Spleen (tissue), 11 donors: Measurements from ENCODE around the gene ANKRD24. TPM values are rescaled to one million over a fixed set of nuclear protein-coding genes. Genes with fewer than 3 reads are reported as not detected.

Experiments
- DNase-seq: peaks from one replicate; pipeline ENCODE4 v3.0.0-alpha.2; 2020
- H3K27ac ChIP-seq, 8 donors: fragments of 200-600 bp; sonication (generic) in 7 of 8; 1 replicate in 4 of 8; 2 replicates in 4 of 8; pipeline versions ENCODE4 v1.5.0 to v1.8.0; 2016 to 2021; ENCODE audit warnings: inconsistent platforms in 4 of 8, mild to moderate bottlenecking in 4 of 8, moderate library complexity in 1 of 8
- H3K27me3 ChIP-seq, 7 donors: fragments of 200-600 bp; sonication (generic) in 6 of 7; replicated peaks in 1 of 7; 1 replicate in 4 of 7; 2 replicates in 3 of 7; pipeline versions ENCODE4 v1.5.0 to v1.8.0; 2016 to 2021; ENCODE audit warnings: inconsistent platforms in 3 of 7, mild to moderate bottlenecking in 1 of 7
- H3K36me3 ChIP-seq, 6 donors: fragments of 200-600 bp; sonication (generic) in 5 of 6; 1 replicate in 4 of 6; 2 replicates in 2 of 6; pipeline versions ENCODE4 v1.5.0 to v1.8.0; 2016 to 2021; ENCODE audit warnings: inconsistent platforms in 2 of 6
- H3K4me1 ChIP-seq, 6 donors: fragments of 200-600 bp; sonication (generic) in 5 of 6; 1 replicate in 3 of 6; 2 replicates in 3 of 6; pipeline versions ENCODE4 v1.5.0 to v1.8.0; 2016 to 2021; ENCODE audit warnings: inconsistent platforms in 3 of 6
- H3K4me3 ChIP-seq, 8 donors: fragments of 200-600 bp; sonication (generic) in 7 of 8; 1 replicate in 4 of 8; 2 replicates in 4 of 8; pipeline versions ENCODE4 v1.5.0 to v1.8.0; 2016 to 2021; ENCODE audit warnings: inconsistent platforms in 4 of 8, mild to moderate bottlenecking in 4 of 8, moderate library complexity in 2 of 8
- H3K9me3 ChIP-seq, 8 donors: fragments of 200-600 bp; sonication (generic) in 7 of 8; 1 replicate in 4 of 8; 2 replicates in 4 of 8; pipeline versions ENCODE4 v1.5.0 to v1.8.0; 2016 to 2021; ENCODE audit warnings: inconsistent platforms in 4 of 8
- CTCF ChIP-seq, 11 experiments: fragments of 200-600 bp in 7 of 11; fragments of 450-650 bp in 4 of 11; sonication (generic) in 4 of 11; IDR thresholded peaks in 8 of 11; conservative IDR thresholded peaks in 3 of 11; 1 replicate in 7 of 11; 2 replicates in 4 of 11; pipeline versions ENCODE4 v1.4.0 to v1.8.0; 2016 to 2021; ENCODE audit warnings: antibody characterized with exemption in 11 of 11, inconsistent platforms in 4 of 11, mild to moderate bottlenecking in 1 of 11
- POLR2A ChIP-seq, 3 donors: fragments of 450-650 bp; IDR thresholded peaks; one replicate each; pipeline ENCODE4 v1.5.1; 2017; ENCODE audit warnings: antibody characterized with exemption in 3 of 3, mild to moderate bottlenecking in 1 of 3
- POLR2AphosphoS5 ChIP-seq, 3 donors: sonication (generic); formaldehyde crosslinking; IDR thresholded peaks; one replicate each; pipeline ENCODE4 v1.5.1; 2017; ENCODE audit warnings: antibody characterized with exemption in 3 of 3
- WGBS, 5 donors: extraction: QIAGEN DNeasy Blood & Tissue Kit in 3 of 5; methylation state at CpG; one replicate each; pipeline versions ENCODE4 v1.1.5 to v1.1.7; 2013 to 2018; 5-methylcytosine and 5-hydroxymethylcytosine counted together
- intact Hi-C: fragments of 100-400 bp; cut with DNase I; formaldehyde crosslinking; loops from one replicate; pipeline ENCODE4 v1.15.0; 2023; ENCODE audit warnings: low total_unique reads
- polyA plus RNA-seq, 3 donors: library from polyadenylated mRNA; stranded (reverse); fragments of 200-250 nt; gene quantifications; one replicate each; pipeline ENCODE4 v1.2.1, GENCODE V29; 2013
- total RNA-seq, 7 donors: library from RNA; depleted of rRNA in 3 of 7; stranded (reverse); fragments of >200 nt in 3 of 7; fragmentation: NEBNext Ultra II Directional in 4 of 7; extraction: Animal tissue kit (Norgen Biotek cat#: 25700) in 4 of 7; gene quantifications; one replicate each; pipeline versions ENCODE4 v1.1.0 to v1.2.1, GENCODE V29; 2016 to 2021
- donor health status: healthy with polysubstance abuse.
- donor health status: DM: no; HTN: no; CAD: no; lungs with moderate emphysema.
- donor health status: DM: no; HTN: no; CAD: no.
- donor health status: Bipolar disorder and iron deficiency.
- donor health status: healthy.
- donor health status: DM: no; HTN: no; CAD: no.
- donor health status: DM: yes; HTN: yes; CAD: no.

The ANKRD24 gene
- total and polyA plus RNA-seq, 10 donors: 0.67 to 2.2 (median 0.96) TPM

- Histone ChIP-seq H3K4me1 (peaks cover 0 to 35% (median 11%) of the 10 kb centered on the region in 6 donors), H3K27me3 (no peaks in the 10 kb centered on the region), H3K9me3 (peaks cover 0 to 12% (median 7%) of the 10 kb centered on the region in 8 donors), H3K36me3 (peaks cover 0 to 100% (median 96%) of the 10 kb centered on the region in 6 donors), H3K4me3 (no peak overlapping the region), H3K27ac (no peak overlapping the region)
- TF ChIP-seq POLR2AphosphoS5 (IDR thresholded peaks at IDR 0.05) (no peak), POLR2A (IDR thresholded peaks at IDR 0.05) (no peak), CTCF (IDR thresholded peaks at IDR 0.05 in 8 of 11, conservative IDR thresholded peaks at IDR 0.05 in 3 of 11) (no peak)
- 78 to 88% (median 83%) methylated on average over 11 of the region's 11 CpGs for WGBS, 5 donors
- DNase-seq: no peak
- intact Hi-C loops: loop anchor here (10.0 kb wide), 1 partner anchor 264 kb away; no protein-coding TSS in a partner anchor
Measured at GRCh38 chr19:4260613-4261191, 78.2 kb downstream of the ANKRD24 start.

- peaks cover 0 to 59% (median 22%) of the 10 kb centered on the region in 6 donors for H3K4me1 ChIP-seq
- no peaks in the 10 kb centered on the region for H3K27me3 ChIP-seq
- TF ChIP-seq POLR2AphosphoS5 (IDR thresholded peaks at IDR 0.05) (no peak), CTCF (IDR thresholded peaks at IDR 0.05 in 8 of 11, conservative IDR thresholded peaks at IDR 0.05 in 3 of 11) (no peak), POLR2A (IDR thresholded peaks at IDR 0.05) (no peak)
- 63 to 75% (median 67%) methylated on average over 4 of the region's 4 CpGs for WGBS, 5 donors
- peaks cover 6 to 100% (median 95%) of the 10 kb centered on the region in 6 donors for H3K36me3 ChIP-seq
- intact Hi-C loops: loop anchor here (5.0 to 10.0 kb wide), 2 partner anchors 87 to 260 kb away; no protein-coding TSS in a partner anchor
- peak overlapping the region in 3 of 8 donors; percentile 27 to 61 (median 46) for H3K27ac ChIP-seq
- no peak for DNase-seq
- no peaks in the 10 kb centered on the region for H3K9me3 ChIP-seq
- H3K4me3 ChIP-seq: no peak overlapping the region
Measured at GRCh38 chr19:4264812-4265211, 82.3 kb downstream of the ANKRD24 start.

- WGBS, 5 donors: 77 to 85% (median 84%) methylated on average over 17 to 18 of the region's 18 CpGs
- Histone ChIP-seq H3K36me3 (peaks cover 6 to 100% (median 88%) of the 10 kb centered on the region in 6 donors), H3K4me1 (peaks cover 0 to 49% (median 20%) of the 10 kb centered on the region in 6 donors), H3K4me3 (no peak overlapping the region), H3K27me3 (no peaks in the 10 kb centered on the region), H3K27ac (peak overlapping the region in 1 of 8 donors; percentile 6), H3K9me3 (no peaks in the 10 kb centered on the region)
- TF ChIP-seq POLR2A (IDR thresholded peaks at IDR 0.05) (no peak), CTCF (IDR thresholded peaks at IDR 0.05 in 8 of 11, conservative IDR thresholded peaks at IDR 0.05 in 3 of 11) (no peak), POLR2AphosphoS5 (IDR thresholded peaks at IDR 0.05) (no peak)
- no peak for DNase-seq
- intact Hi-C loops: loop anchor here (5.0 to 10.0 kb wide), 2 partner anchors 86 to 258 kb away; no protein-coding TSS in a partner anchor
Measured at GRCh38 chr19:4266253-4267000, 83.9 kb downstream of the ANKRD24 start.
